Measurements from ENCODE around the gene C19orf85.

DNA sequence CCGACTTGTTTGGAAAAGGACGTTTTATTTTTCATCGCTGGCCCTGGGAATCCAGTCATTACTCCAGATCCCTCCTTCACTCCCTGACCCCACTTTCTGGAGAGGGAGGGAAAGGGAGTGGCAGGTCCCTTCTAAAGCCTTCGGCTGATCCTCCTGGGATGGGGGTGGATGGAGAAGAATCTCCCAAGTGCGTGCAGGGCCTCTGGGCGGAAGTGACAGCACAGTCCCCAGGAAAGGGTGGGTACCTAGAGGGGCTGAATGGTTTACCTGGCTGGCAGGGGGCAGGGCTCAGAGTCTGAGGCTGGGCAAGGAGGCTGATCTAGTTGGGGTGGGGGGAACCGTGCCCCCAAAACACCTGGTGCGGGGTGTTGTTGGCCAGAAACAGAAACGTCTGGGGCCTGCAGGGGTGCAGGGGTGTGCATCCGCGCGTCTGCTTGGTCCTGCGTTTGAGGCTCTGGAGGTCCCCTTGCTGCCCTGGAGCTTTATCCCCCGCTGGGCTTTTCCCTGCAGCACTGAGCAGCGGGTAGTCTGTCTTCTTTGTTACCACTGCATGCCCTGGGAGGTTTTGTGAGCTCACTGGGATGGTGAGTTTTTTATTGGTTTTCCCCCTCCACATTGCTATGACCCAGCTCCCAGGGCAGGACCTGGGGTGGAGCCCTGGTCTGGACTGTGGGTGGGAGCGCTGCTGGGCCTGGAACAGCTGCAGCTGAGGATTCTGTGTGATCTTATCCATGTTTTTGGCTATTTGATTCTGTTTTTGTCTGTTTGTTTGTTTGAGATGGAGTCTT, 8.9 kb upstream of the C19orf85 start:
- no peak for TF ChIP-seq ZNF629 (tag by site-specific recombination; IDR thresholded peaks at IDR 0.05)
- TF ChIP-seq ZNF530 (tag by site-specific recombination; IDR thresholded peaks at IDR 0.05; ENCODE audit: low read depth) = no peak
- TF ChIP-seq GFI1B (tag by site-specific recombination; IDR thresholded peaks at IDR 0.05) = no peak
- TF ChIP-seq KLF16 (tag by site-specific recombination; IDR thresholded peaks at IDR 0.05) = no peak
- TF ChIP-seq ZNF146 (tag by site-specific recombination; IDR thresholded peaks at IDR 0.05) = no peak
- TF ChIP-seq SP7 (tag by site-specific recombination; IDR thresholded peaks at IDR 0.05) = no peak
- TF ChIP-seq, protein P1, sequence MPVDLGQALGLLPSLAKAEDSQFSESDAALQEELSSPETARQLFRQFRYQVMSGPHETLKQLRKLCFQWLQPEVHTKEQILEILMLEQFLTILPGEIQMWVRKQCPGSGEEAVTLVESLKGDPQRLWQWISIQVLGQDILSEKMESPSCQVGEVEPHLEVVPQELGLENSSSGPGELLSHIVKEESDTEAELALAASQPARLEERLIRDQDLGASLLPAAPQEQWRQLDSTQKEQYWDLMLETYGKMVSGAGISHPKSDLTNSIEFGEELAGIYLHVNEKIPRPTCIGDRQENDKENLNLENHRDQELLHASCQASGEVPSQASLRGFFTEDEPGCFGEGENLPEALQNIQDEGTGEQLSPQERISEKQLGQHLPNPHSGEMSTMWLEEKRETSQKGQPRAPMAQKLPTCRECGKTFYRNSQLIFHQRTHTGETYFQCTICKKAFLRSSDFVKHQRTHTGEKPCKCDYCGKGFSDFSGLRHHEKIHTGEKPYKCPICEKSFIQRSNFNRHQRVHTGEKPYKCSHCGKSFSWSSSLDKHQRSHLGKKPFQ (tag by site-specific recombination; IDR thresholded peaks at IDR 0.05) = no peak
- TF ChIP-seq, protein P2, sequence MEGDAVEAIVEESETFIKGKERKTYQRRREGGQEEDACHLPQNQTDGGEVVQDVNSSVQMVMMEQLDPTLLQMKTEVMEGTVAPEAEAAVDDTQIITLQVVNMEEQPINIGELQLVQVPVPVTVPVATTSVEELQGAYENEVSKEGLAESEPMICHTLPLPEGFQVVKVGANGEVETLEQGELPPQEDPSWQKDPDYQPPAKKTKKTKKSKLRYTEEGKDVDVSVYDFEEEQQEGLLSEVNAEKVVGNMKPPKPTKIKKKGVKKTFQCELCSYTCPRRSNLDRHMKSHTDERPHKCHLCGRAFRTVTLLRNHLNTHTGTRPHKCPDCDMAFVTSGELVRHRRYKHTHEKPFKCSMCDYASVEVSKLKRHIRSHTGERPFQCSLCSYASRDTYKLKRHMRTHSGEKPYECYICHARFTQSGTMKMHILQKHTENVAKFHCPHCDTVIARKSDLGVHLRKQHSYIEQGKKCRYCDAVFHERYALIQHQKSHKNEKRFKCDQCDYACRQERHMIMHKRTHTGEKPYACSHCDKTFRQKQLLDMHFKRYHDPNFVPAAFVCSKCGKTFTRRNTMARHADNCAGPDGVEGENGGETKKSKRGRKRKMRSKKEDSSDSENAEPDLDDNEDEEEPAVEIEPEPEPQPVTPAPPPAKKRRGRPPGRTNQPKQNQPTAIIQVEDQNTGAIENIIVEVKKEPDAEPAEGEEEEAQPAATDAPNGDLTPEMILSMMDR (tag by site-specific recombination; IDR thresholded peaks at IDR 0.05) = no peak
- TF ChIP-seq ZNF121 (tag by site-specific recombination; IDR thresholded peaks at IDR 0.05) = 0 out of 2 replicates have a peak, but pooled peaks have one; percentile 35
- no peak for TF ChIP-seq ZNF311 (tag by site-specific recombination; IDR thresholded peaks at IDR 0.05; ENCODE audit: borderline replicate concordance)
- TF ChIP-seq ZNF16 (tag by site-specific recombination; IDR thresholded peaks at IDR 0.05; ENCODE audit: low read depth) = no peak
